Kidney epithelial cell (primary cell): ENCODE results near the gene MOB3A. TPM values are rescaled to one million over a fixed set of nuclear protein-coding genes. Genes with fewer than 3 reads are reported as not detected.

Experiments used
- DNase-seq: peaks from one replicate; pipeline ENCODE4 v3.0.0-alpha.2; 2010; ENCODE audit warnings: low read depth
- H3K27me3 ChIP-seq: 2 replicates; pipeline ENCODE4 v1.6.0; 2011; ENCODE audit warnings: low read length; ENCODE audit not compliant: control insufficient read depth, insufficient read depth
- H3K36me3 ChIP-seq: 2 replicates; pipeline ENCODE4 v1.5.1; 2011; ENCODE audit warnings: low read length; ENCODE audit not compliant: control insufficient read depth, insufficient read depth
- H3K4me3 ChIP-seq: 2 replicates; pipeline ENCODE4 v1.5.1; 2011; ENCODE audit warnings: low read depth, mild to moderate bottlenecking, control low read depth, low read length
- CTCF ChIP-seq: IDR thresholded peaks from 2 replicates; pipeline ENCODE4 v1.5.1; 2011; ENCODE audit warnings: mild to moderate bottlenecking, moderate library complexity, low read length, control low read depth, inconsistent platforms; ENCODE audit not compliant: insufficient read depth, poor library complexity, severe bottlenecking
- total RNA-seq: library from RNA; depleted of rRNA; stranded (reverse); fragments of >200 nt; gene quantifications from 2 replicates; pipeline ENCODE4 v1.2.3, GENCODE V29; 2015

Gene MOB3A
- total RNA-seq, 1 donor from 2014 or later: 40.3 TPM

GRCh38 chr19:2115324-2115723, 19.2 kb upstream of the MOB3A start:
- Histone ChIP-seq H3K4me3 (no peak overlapping the region), H3K36me3 (peaks cover 5% of the 10 kb centered on the region), H3K27me3 (no peaks in the 10 kb centered on the region)
- no peak for TF ChIP-seq CTCF
- DNase-seq: no peak

- H3K4me3 ChIP-seq: no peak overlapping the region
- no peak for DNase-seq
- H3K27me3 ChIP-seq: no peaks in the 10 kb centered on the region
- H3K36me3 ChIP-seq: peaks cover 5% of the 10 kb centered on the region
- TF ChIP-seq CTCF: no peak
Observed at GRCh38 chr19:2114821-2115220, 18.7 kb upstream of the MOB3A start.

GRCh38 chr19:2114218-2114617, 18.1 kb upstream of the MOB3A start:
- TF ChIP-seq CTCF: no peak
- Histone ChIP-seq H3K36me3 (peaks cover 5% of the 10 kb centered on the region), H3K4me3 (no peak overlapping the region), H3K27me3 (no peaks in the 10 kb centered on the region)
- DNase-seq: no peak

GRCh38 chr19:2113439-2114211, 17.5 kb upstream of the MOB3A start:
- peaks cover 5% of the 10 kb centered on the region for H3K36me3 ChIP-seq
- no peak for DNase-seq

GRCh38 chr19:2112516-2113320, 16.6 kb upstream of the MOB3A start:
- Histone ChIP-seq H3K36me3 (peaks cover 4% of the 10 kb centered on the region), H3K4me3 (no peak overlapping the region), H3K27me3 (no peaks in the 10 kb centered on the region)
- TF ChIP-seq CTCF: no peak
- DNase-seq: no peak

More at GRCh38 chr19:2113439-2114211, 17.5 kb upstream of the MOB3A start:
- Histone ChIP-seq H3K27me3 (no peaks in the 10 kb centered on the region), H3K4me3 (no peak overlapping the region)
- TF ChIP-seq CTCF: no peak
